SH-SY5Y (cell line): Measurements from ENCODE around the gene IGF2BP1.

Experiments
- GATA2 ChIP-seq: IDR thresholded peaks from 2 replicates; pipeline ENCODE4 v1.6.1; 2011; ENCODE audit warnings: mild to moderate bottlenecking, low read depth, low read length
- GATA3 ChIP-seq: IDR thresholded peaks from 2 replicates; pipeline ENCODE4 v1.6.1; 2011; ENCODE audit warnings: low read depth, mild to moderate bottlenecking, low read length, moderate library complexity

GRCh38 chr17:49002766-49003165 lies 5.6 kb downstream of the IGF2BP1 start:
- TF ChIP-seq GATA2 (no peak), GATA3 (no peak)
